Lower leg skin (tissue), 4 donors: ENCODE results near the gene DEGS2. TPM values are rescaled to one million over a fixed set of nuclear protein-coding genes. Genes with fewer than 3 reads are reported as not detected.

Source experiments
- DNase-seq, 2 donors: peaks; one replicate each; pipeline ENCODE4 v3.0.0-alpha.2; 2019; ENCODE audit warnings: low spot score in 2 of 2
- H3K4me3 ChIP-seq: fragments of 200-600 bp; sonication (generic); 2 replicates; pipeline ENCODE4 v1.5.1; 2017; ENCODE audit warnings: mild to moderate bottlenecking, low read depth; ENCODE audit not compliant: poor library complexity, severe bottlenecking
- POLR2A ChIP-seq, 2 donors: fragments of 450-650 bp; IDR thresholded peaks; one replicate each; pipeline ENCODE4 v1.6.1; 2016 to 2017; ENCODE audit warnings: antibody characterized with exemption in 2 of 2, mild to moderate bottlenecking in 1 of 2, moderate library complexity in 1 of 2
- WGBS, 2 donors: methylation state at CpG; one replicate each; pipeline ENCODE4 v1.1.5; 2018; 5-methylcytosine and 5-hydroxymethylcytosine counted together
- intact Hi-C: fragments of 100-400 bp; cut with DNase I; formaldehyde crosslinking; loops from one replicate; pipeline ENCODE4 v1.15.0; 2023; ENCODE audit warnings: low total_unique reads
- total RNA-seq, 4 donors: library from RNA; depleted of rRNA; stranded (reverse); fragments of >200 nt; gene quantifications; one replicate each; pipeline ENCODE4 v1.1.0, GENCODE V29; 2016
- TF ChIP-seq, protein P1 (sequence below), 3 donors: fragments of 450-650 bp; IDR thresholded peaks; one replicate each; pipeline ENCODE4 v1.5.1; 2016; ENCODE audit warnings: antibody characterized with exemption in 3 of 3, mild to moderate bottlenecking in 3 of 3, moderate library complexity in 2 of 3

Gene DEGS2
- total RNA-seq, 4 donors from 2014 or later = 136 to 185 (median 164) TPM

- DNase-seq = no peak
- 52 to 64% methylated on average over 5 of the region's 5 CpGs for WGBS, 2 donors
- TF ChIP-seq, protein P1, sequence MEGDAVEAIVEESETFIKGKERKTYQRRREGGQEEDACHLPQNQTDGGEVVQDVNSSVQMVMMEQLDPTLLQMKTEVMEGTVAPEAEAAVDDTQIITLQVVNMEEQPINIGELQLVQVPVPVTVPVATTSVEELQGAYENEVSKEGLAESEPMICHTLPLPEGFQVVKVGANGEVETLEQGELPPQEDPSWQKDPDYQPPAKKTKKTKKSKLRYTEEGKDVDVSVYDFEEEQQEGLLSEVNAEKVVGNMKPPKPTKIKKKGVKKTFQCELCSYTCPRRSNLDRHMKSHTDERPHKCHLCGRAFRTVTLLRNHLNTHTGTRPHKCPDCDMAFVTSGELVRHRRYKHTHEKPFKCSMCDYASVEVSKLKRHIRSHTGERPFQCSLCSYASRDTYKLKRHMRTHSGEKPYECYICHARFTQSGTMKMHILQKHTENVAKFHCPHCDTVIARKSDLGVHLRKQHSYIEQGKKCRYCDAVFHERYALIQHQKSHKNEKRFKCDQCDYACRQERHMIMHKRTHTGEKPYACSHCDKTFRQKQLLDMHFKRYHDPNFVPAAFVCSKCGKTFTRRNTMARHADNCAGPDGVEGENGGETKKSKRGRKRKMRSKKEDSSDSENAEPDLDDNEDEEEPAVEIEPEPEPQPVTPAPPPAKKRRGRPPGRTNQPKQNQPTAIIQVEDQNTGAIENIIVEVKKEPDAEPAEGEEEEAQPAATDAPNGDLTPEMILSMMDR (IDR thresholded peaks at IDR 0.05) = no peak
- no peak for TF ChIP-seq POLR2A (IDR thresholded peaks at IDR 0.05)
- intact Hi-C loops = loop anchor here (5.0 kb wide), 1 partner anchor 130 kb away; no protein-coding TSS in a partner anchor
- H3K4me3 ChIP-seq = no peak overlapping the region
Observed at GRCh38 chr14:100107236-100107635, 52.2 kb downstream of the DEGS2 start.

GRCh38 chr14:100106250-100107112 lies 53.0 kb downstream of the DEGS2 start:
- DNase-seq = peak in 1 of 2 donors; percentile 26
- TF ChIP-seq, protein P1 (IDR thresholded peaks at IDR 0.05) = no peak
- TF ChIP-seq POLR2A (IDR thresholded peaks at IDR 0.05) = no peak
- 79 to 85% methylated on average over 17 of the region's 17 CpGs for WGBS, 2 donors
- intact Hi-C loops = loop anchor here (5.0 kb wide), 1 partner anchor 129 kb away; no protein-coding TSS in a partner anchor
- H3K4me3 ChIP-seq = no peak overlapping the region

- no peak overlapping the region for H3K4me3 ChIP-seq
- peak in 1 of 2 donors; percentile 75 for DNase-seq
- 88 to 91% methylated on average over 16 of the region's 16 CpGs for WGBS, 2 donors
- TF ChIP-seq POLR2A (IDR thresholded peaks at IDR 0.05) = no peak
- TF ChIP-seq, protein P1 (IDR thresholded peaks at IDR 0.05) = no peak
- intact Hi-C loops = loop anchor here (5.0 kb wide), 1 partner anchor 128 kb away; no protein-coding TSS in a partner anchor
Observed at GRCh38 chr14:100105357-100106169, 53.9 kb downstream of the DEGS2 start.

- no peak overlapping the region for H3K4me3 ChIP-seq
- no peak for TF ChIP-seq POLR2A (IDR thresholded peaks at IDR 0.05)
- intact Hi-C loops = loop anchor here (5.0 kb wide), 1 partner anchor 127 kb away; no protein-coding TSS in a partner anchor
- peak in 1 of 2 donors; percentile 60 for DNase-seq
- WGBS, 2 donors = 76 to 79% methylated on average over 7 of the region's 7 CpGs
Observed at GRCh38 chr14:100104523-100105300, 54.7 kb downstream of the DEGS2 start.

DNA sequence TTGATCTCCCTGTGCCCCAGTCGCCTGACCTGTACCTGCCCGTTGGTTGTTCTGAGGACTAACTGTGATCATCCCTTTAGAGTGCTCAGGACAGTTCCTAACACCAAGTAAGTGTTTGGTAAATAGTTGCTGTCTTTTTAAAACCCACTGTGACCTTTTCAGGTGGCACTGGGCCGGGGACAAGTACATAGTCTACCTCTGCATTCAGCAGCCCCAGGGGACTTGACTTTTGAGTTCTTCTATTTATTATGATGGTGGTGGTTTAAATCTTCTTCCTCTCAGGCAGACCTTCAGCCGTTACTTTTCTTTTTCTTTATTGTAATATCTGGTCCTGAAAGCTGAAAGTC lies 55.5 kb downstream of the DEGS2 start:
- intact Hi-C loops = no loop called here
- TF ChIP-seq POLR2A (IDR thresholded peaks at IDR 0.05) = no peak
- 80 to 87% methylated on average over 4 of the region's 4 CpGs for WGBS, 2 donors
- DNase-seq = no peak
- no peak overlapping the region for H3K4me3 ChIP-seq

GRCh38 chr14:100103250-100104005 lies 56.0 kb downstream of the DEGS2 start:
- DNase-seq = peak in 1 of 2 donors; percentile 74

More at GRCh38 chr14:100103250-100104005, 56.0 kb downstream of the DEGS2 start:
- intact Hi-C loops = no loop called here
- no peak for TF ChIP-seq POLR2A (IDR thresholded peaks at IDR 0.05)
- TF ChIP-seq, protein P1 (IDR thresholded peaks at IDR 0.05) = no peak
- H3K4me3 ChIP-seq = no peak overlapping the region
- WGBS, 2 donors = 74 to 82% methylated on average over 10 of the region's 10 CpGs
